Activated CD4-positive, alpha-beta T cell treated with anti-CD3 and anti-CD28 coated beads, Interleukin-10, Interleukin-2, amounts not matched to agents 100 ng/mL and 50 ng/mL, durations not matched to agents 16 hours and 8 hours (primary cell): ENCODE results near the gene JAK1.
"Not testable (repeated sequence)": the region's sequence is repeated elsewhere in the genome, so short reads cannot be mapped to it uniquely, and the experiment has no call there.

Experiments
- DNase-seq: peaks from one replicate; pipeline ENCODE4 v3.0.0-alpha.2; 2020

The JAK1 gene

GRCh38 chr1:64966158-64966971, at the start of gene JAK1:
TSS of gene JAK1 (minus strand) at chr1:64966549. CDS start at chr1:64886264, 80,285 bp downstream.
- DNase-seq: peak; percentile 92

GRCh38 chr1:65014321-65014720, 48.0 kb upstream of the JAK1 start:
- no peak for DNase-seq

GRCh38 chr1:65011983-65012382, 45.6 kb upstream of the JAK1 start:
- DNase-seq: peak; percentile 16

GRCh38 chr1:65009724-65010420, 43.5 kb upstream of the JAK1 start:
- DNase-seq: peak; percentile 9

GRCh38 chr1:65009176-65009575, 42.8 kb upstream of the JAK1 start:
- DNase-seq: peak; percentile 26

- DNase-seq: no peak
Measured at GRCh38 chr1:65006806-65007205, 40.5 kb upstream of the JAK1 start.

GRCh38 chr1:65003316-65003664, 36.9 kb upstream of the JAK1 start:
- peak; percentile 36 for DNase-seq

GRCh38 chr1:65002508-65003315, 36.4 kb upstream of the JAK1 start:
- DNase-seq: peak; percentile 80

GRCh38 chr1:65002156-65002507, 35.8 kb upstream of the JAK1 start:
- no peak for DNase-seq

GRCh38 chr1:65001231-65001792, 35.0 kb upstream of the JAK1 start:
- peak; percentile 90 for DNase-seq

- not testable (repeated sequence) for DNase-seq
Measured at GRCh38 chr1:64998425-64998948, 32.1 kb upstream of the JAK1 start.

GRCh38 chr1:64996541-64997257, 30.4 kb upstream of the JAK1 start:
- DNase-seq: no peak

- no peak for DNase-seq
Measured at GRCh38 chr1:64995316-64995715, 29.0 kb upstream of the JAK1 start.

- DNase-seq: peak; percentile 23
Measured at GRCh38 chr1:64986903-64987871, 20.8 kb upstream of the JAK1 start.

GRCh38 chr1:64984737-64985136, 18.4 kb upstream of the JAK1 start:
- no peak for DNase-seq

GRCh38 chr1:64984106-64984505, 17.8 kb upstream of the JAK1 start:
- no peak for DNase-seq

GRCh38 chr1:64983110-64983509, 16.8 kb upstream of the JAK1 start:
- DNase-seq: no peak

- DNase-seq: no peak
Measured at GRCh38 chr1:64981601-64982533, 15.5 kb upstream of the JAK1 start.

- DNase-seq: peak; percentile 23
Measured at GRCh38 chr1:64980745-64981600, 14.6 kb upstream of the JAK1 start.
